Hippocampal formation (tissue), 2 donors: Measurements from ENCODE around the gene LNX2.
"Not testable (repeated sequence)": the region's sequence is repeated elsewhere in the genome, so short reads cannot be mapped to it uniquely, and the experiment has no call there.

Experiments used
- DNase-seq, 2 donors: peaks; one replicate each; lab custom pipeline; 2025; lab: John Stamatoyannopoulos, UW

LNX2 gene

GRCh38 chr13:27637289-27637626 is 16.9 kb upstream of the LNX2 start:
- DNase-seq = no peak

- no peak for DNase-seq
Measured at GRCh38 chr13:27636589-27637288, 16.4 kb upstream of the LNX2 start.

GRCh38 chr13:27635266-27635665 is 14.9 kb upstream of the LNX2 start:
- DNase-seq = no peak

- DNase-seq = no peak
Measured at GRCh38 chr13:27634791-27635190, 14.5 kb upstream of the LNX2 start.

GRCh38 chr13:27634231-27634630 is 13.9 kb upstream of the LNX2 start:
- DNase-seq = no peak

- DNase-seq = no peak
Measured at GRCh38 chr13:27632648-27633047, 12.3 kb upstream of the LNX2 start.

- no peak for DNase-seq
Measured at GRCh38 chr13:27632214-27632613, 11.9 kb upstream of the LNX2 start.

- no peak for DNase-seq
Measured at GRCh38 chr13:27631665-27632064, 11.3 kb upstream of the LNX2 start.

- no peak for DNase-seq
Measured at GRCh38 chr13:27631156-27631555, 10.8 kb upstream of the LNX2 start.

- not testable (repeated sequence) for DNase-seq
Measured at GRCh38 chr13:27628766-27629165, 8.4 kb upstream of the LNX2 start.

GRCh38 chr13:27628081-27628480 is 7.8 kb upstream of the LNX2 start:
- DNase-seq = no peak

- DNase-seq = no peak
Measured at GRCh38 chr13:27627380-27627779, 7.1 kb upstream of the LNX2 start.

- no peak for DNase-seq
Measured at GRCh38 chr13:27625839-27626238, 5.5 kb upstream of the LNX2 start.

GRCh38 chr13:27624071-27624470 is 3.7 kb upstream of the LNX2 start:
- no peak for DNase-seq

GRCh38 chr13:27622881-27623280 is 2.6 kb upstream of the LNX2 start:
- DNase-seq = no peak

GRCh38 chr13:27622102-27622820 is 1.9 kb upstream of the LNX2 start:
- DNase-seq = no peak

GRCh38 chr13:27621366-27622101 is 1.2 kb upstream of the LNX2 start, which contains the start of gene POLR1D:
POLR1D (plus strand) TSS chr13:27621892; CDS start chr13:27621984, 92 bp downstream.
- peak; percentile 57 to 76 for DNase-seq

- no peak for DNase-seq
Measured at GRCh38 chr13:27621116-27621365, 712 bp upstream of the LNX2 start.

- DNase-seq = peak in 1 of 2 donors; percentile 57
Measured at GRCh38 chr13:27619728-27620376, 477 bp downstream of the LNX2 start.

- DNase-seq = no peak
Measured at GRCh38 chr13:27619093-27619727, 1.1 kb downstream of the LNX2 start.

- no peak for DNase-seq
Measured at GRCh38 chr13:27617881-27618321, 2.4 kb downstream of the LNX2 start.

GRCh38 chr13:27613628-27614027 is 6.7 kb downstream of the LNX2 start:
- no peak for DNase-seq
